ENCODE data around the gene SHISA4.

DNA sequence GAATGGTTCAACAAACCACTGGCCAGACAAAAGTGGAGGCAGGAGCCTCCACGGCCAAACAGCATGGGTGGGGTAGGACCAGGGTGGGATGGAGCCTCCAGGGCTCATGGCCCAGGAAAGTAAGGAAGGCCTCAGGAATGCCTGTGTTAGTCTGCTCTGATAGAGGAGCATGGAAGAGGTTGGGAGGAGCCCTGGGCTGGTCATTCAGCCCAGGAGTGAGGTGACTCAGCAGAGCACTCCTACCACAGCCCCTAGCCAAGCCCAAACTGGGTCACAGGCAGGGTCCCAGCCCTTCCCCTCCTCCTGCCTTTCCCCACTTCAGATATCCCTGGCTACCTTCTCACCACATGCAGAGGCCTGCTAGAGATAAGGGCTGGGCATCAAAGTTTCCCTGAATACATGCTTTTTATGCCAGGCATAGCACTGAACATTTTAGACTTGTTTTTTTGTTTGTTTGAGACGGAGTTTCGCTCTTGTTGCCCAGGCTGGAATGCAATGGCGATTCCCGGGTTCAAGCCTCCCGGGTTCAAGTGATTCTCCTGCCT is 3.1 kb upstream of the SHISA4 start:
- TF ChIP-seq POLR2AphosphoS5 (IDR thresholded peaks at IDR 0.05) = no peak
- TF ChIP-seq, protein P1, sequence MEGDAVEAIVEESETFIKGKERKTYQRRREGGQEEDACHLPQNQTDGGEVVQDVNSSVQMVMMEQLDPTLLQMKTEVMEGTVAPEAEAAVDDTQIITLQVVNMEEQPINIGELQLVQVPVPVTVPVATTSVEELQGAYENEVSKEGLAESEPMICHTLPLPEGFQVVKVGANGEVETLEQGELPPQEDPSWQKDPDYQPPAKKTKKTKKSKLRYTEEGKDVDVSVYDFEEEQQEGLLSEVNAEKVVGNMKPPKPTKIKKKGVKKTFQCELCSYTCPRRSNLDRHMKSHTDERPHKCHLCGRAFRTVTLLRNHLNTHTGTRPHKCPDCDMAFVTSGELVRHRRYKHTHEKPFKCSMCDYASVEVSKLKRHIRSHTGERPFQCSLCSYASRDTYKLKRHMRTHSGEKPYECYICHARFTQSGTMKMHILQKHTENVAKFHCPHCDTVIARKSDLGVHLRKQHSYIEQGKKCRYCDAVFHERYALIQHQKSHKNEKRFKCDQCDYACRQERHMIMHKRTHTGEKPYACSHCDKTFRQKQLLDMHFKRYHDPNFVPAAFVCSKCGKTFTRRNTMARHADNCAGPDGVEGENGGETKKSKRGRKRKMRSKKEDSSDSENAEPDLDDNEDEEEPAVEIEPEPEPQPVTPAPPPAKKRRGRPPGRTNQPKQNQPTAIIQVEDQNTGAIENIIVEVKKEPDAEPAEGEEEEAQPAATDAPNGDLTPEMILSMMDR (IDR thresholded peaks at IDR 0.05) = no peak

Measured in upper lobe of left lung (tissue), 4 donors.